ENCODE data around the gene SNCB.

GRCh38 chr5:176583076-176583475 lies 47.3 kb downstream of the SNCB start:
- no peak for TF ChIP-seq EZH2phosphoT487 (IDR thresholded peaks at IDR 0.05; ENCODE audit: insufficient read depth, low read depth)
- TF ChIP-seq EZH2 (IDR thresholded peaks at IDR 0.05; ENCODE audit: insufficient read depth, poor library complexity, severe bottlenecking), result no peak

All from GM23248 (cell line).